ENCODE data around the gene LINS1.

The LINS1 gene

GRCh38 chr15:100542290-100542689, 59.7 kb downstream of the LINS1 start:
- H3K4me3 ChIP-seq (ENCODE audit: low read depth, low read length): no peak overlapping the region
- TF ChIP-seq POLR2A (IDR thresholded peaks at IDR 0.05; ENCODE audit: extremely low read depth, insufficient read length) (no peak), CTCF (IDR thresholded peaks at IDR 0.05; ENCODE audit: low read depth, low read length) (no peak), MAX (IDR thresholded peaks at IDR 0.05; ENCODE audit: low read depth, low read length) (no peak), MYC (IDR thresholded peaks at IDR 0.05; ENCODE audit: low read depth, low read length) (no peak)
- DNase-seq (ENCODE audit: low read depth): no peak

- peak; percentile 96 for DNase-seq (ENCODE audit: low read depth)
- H3K4me3 ChIP-seq (ENCODE audit: low read depth, low read length): no peak overlapping the region
- no peak for TF ChIP-seq POLR2A (IDR thresholded peaks at IDR 0.05; ENCODE audit: extremely low read depth, insufficient read length)
- peak; percentile 34; the same call in 1 of the 2 replicates for TF ChIP-seq MYC (IDR thresholded peaks at IDR 0.05; ENCODE audit: low read depth, low read length)
Observed at GRCh38 chr15:100537331-100537730, 64.7 kb downstream of the LINS1 start.

- H3K4me3 ChIP-seq (ENCODE audit: low read depth, low read length): no peak overlapping the region
- no peak for TF ChIP-seq MYC (IDR thresholded peaks at IDR 0.05; ENCODE audit: low read depth, low read length)
- no peak for TF ChIP-seq CTCF (IDR thresholded peaks at IDR 0.05; ENCODE audit: low read depth, low read length)
- TF ChIP-seq POLR2A (IDR thresholded peaks at IDR 0.05; ENCODE audit: extremely low read depth, insufficient read length): no peak
- no peak for TF ChIP-seq MAX (IDR thresholded peaks at IDR 0.05; ENCODE audit: low read depth, low read length)
- DNase-seq (ENCODE audit: low read depth): peak; percentile 31
Observed at GRCh38 chr15:100536733-100537132, 65.3 kb downstream of the LINS1 start.

GRCh38 chr15:100533886-100534285, 68.1 kb downstream of the LINS1 start:
- TF ChIP-seq CTCF (IDR thresholded peaks at IDR 0.05; ENCODE audit: low read depth, low read length): no peak
- no peak overlapping the region for H3K4me3 ChIP-seq (ENCODE audit: low read depth, low read length)
- no peak for DNase-seq (ENCODE audit: low read depth)

GRCh38 chr15:100531823-100532327, 70.1 kb downstream of the LINS1 start:
- no peak overlapping the region for H3K4me3 ChIP-seq (ENCODE audit: low read depth, low read length)
- no peak for DNase-seq (ENCODE audit: low read depth)
- TF ChIP-seq POLR2A (IDR thresholded peaks at IDR 0.05; ENCODE audit: extremely low read depth, insufficient read length): no peak
- no peak for TF ChIP-seq CTCF (IDR thresholded peaks at IDR 0.05; ENCODE audit: low read depth, low read length)
- TF ChIP-seq MAX (IDR thresholded peaks at IDR 0.05; ENCODE audit: low read depth, low read length): no peak
- TF ChIP-seq MYC (IDR thresholded peaks at IDR 0.05; ENCODE audit: low read depth, low read length): no peak

GRCh38 chr15:100531204-100531603, 70.8 kb downstream of the LINS1 start:
- no peak overlapping the region for H3K4me3 ChIP-seq (ENCODE audit: low read depth, low read length)
- TF ChIP-seq POLR2A (IDR thresholded peaks at IDR 0.05; ENCODE audit: extremely low read depth, insufficient read length) (no peak), MAX (IDR thresholded peaks at IDR 0.05; ENCODE audit: low read depth, low read length) (no peak), CTCF (IDR thresholded peaks at IDR 0.05; ENCODE audit: low read depth, low read length) (no peak), MYC (IDR thresholded peaks at IDR 0.05; ENCODE audit: low read depth, low read length) (no peak)
- DNase-seq (ENCODE audit: low read depth): peak; percentile 40
